GM10266 (cell line): ENCODE measurements around the gene DCC.

ENCODE experiments used
- DNase-seq: peaks from one replicate; pipeline ENCODE4 v3.0.0; 2012; ENCODE audit errors: extremely low spot score
- TF ChIP-seq, protein P1 (sequence below): IDR thresholded peaks from 2 replicates; pipeline ENCODE4 v1.5.1; 2012; ENCODE audit warnings: mild to moderate bottlenecking, low read depth; ENCODE audit not compliant: control insufficient read depth, insufficient read depth; ENCODE audit errors: missing control alignments

Gene DCC

DNA sequence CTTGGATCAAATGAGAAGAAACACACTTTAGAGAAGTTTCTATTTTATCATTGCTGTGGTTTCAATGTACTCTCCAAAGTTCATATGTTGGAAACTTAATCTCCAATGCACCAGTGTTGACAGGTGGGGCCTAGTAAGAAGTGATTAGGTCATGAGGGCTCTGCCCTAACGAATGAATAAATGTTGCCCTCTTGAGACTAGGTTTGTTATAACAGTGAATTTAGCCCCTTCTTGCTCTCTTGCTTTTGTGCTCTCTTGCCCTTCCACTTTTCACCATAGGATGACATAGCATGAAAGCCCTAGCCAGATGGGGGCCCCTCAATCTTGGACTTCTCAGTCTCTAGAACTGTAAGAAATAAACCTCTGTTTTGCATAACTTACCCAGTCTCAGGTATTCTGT is 664.8 kb downstream of the DCC start:
- TF ChIP-seq, protein P1, sequence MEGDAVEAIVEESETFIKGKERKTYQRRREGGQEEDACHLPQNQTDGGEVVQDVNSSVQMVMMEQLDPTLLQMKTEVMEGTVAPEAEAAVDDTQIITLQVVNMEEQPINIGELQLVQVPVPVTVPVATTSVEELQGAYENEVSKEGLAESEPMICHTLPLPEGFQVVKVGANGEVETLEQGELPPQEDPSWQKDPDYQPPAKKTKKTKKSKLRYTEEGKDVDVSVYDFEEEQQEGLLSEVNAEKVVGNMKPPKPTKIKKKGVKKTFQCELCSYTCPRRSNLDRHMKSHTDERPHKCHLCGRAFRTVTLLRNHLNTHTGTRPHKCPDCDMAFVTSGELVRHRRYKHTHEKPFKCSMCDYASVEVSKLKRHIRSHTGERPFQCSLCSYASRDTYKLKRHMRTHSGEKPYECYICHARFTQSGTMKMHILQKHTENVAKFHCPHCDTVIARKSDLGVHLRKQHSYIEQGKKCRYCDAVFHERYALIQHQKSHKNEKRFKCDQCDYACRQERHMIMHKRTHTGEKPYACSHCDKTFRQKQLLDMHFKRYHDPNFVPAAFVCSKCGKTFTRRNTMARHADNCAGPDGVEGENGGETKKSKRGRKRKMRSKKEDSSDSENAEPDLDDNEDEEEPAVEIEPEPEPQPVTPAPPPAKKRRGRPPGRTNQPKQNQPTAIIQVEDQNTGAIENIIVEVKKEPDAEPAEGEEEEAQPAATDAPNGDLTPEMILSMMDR: no peak
- no peak for DNase-seq

- no peak for DNase-seq
- TF ChIP-seq, protein P1: no peak
These were observed 678.8 kb downstream of the DCC start for GRCh38 chr18:53018791-53019190.

DNA sequence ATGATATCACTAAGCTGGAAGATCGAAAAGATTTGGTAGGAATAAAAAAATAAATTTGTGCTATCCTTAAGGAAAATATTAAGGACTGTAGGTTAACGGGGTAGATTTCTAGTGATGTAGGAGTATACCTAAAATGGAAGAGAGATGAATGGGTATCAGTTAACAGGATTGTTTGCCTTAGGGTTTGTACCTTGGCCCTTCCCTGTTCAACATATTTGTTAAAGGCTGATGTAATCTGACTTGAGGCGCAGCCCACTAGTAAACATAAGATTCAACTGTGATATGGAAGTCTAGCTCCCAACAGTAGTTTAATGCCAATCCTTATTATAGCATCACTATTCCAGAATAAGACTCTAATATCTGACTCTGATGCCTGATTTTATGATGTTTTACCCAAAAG is 685.2 kb downstream of the DCC start:
- DNase-seq: no peak

DNA sequence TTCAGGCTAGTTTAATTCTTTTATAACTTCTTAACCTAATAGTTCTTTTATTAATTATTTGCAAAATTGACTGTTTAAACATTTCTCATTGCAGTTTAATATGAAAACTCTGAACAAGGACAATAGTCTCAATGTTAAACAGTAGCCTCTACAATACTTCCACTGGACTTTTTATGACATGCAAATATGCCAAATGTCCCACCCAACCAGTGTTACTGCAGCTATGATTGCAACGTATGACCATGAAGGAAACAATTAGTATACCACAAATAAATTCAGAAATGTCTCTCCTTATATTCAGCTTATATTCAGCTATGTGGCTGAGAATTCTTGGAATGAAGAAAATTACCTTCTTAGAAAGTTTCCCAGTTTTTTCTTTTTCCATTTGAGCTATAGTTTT is 688.6 kb downstream of the DCC start:
- no peak for DNase-seq
- TF ChIP-seq, protein P1: no peak

More for the DNA sequence above, 685.2 kb downstream of the DCC start:
- TF ChIP-seq, protein P1: no peak

DNA sequence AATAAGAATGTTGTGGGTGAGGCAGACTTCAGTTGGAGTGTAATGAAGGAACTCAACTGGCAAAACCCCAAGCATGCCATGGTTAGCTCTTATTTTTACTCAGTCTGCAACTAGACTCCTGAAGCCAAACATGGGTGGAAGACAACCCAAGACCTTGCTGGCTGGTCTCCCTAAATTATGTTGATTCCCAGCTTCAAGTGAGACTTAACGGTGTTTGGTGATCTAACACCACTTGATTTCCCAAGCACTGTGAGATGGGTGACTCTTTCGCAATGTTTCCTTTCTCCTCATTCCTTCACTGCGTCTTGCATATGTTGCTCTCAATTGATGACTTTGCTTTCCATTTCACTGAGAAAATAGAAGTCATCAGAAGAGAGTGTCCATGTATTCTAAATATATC is 693.1 kb downstream of the DCC start:
- TF ChIP-seq, protein P1: no peak
- DNase-seq: no peak

- no peak for DNase-seq
- TF ChIP-seq, protein P1: no peak
These were observed 698.6 kb downstream of the DCC start for GRCh38 chr18:53038608-53039007.

- DNase-seq: no peak
- TF ChIP-seq, protein P1: no peak
These were observed 700.3 kb downstream of the DCC start for GRCh38 chr18:53040286-53040685.
